PFSK-1 (cell line): Measurements from ENCODE around the gene H19.

Source experiments
- POLR2AphosphoS5 ChIP-seq: IDR thresholded peaks from 2 replicates; pipeline ENCODE4 v1.6.1; 2012; ENCODE audit warnings: low read depth, mild to moderate bottlenecking, control low read depth, low read length, moderate library complexity
- SIN3A ChIP-seq: IDR thresholded peaks from 2 replicates; pipeline ENCODE4 v1.6.1; 2012; ENCODE audit warnings: mild to moderate bottlenecking, low read length, moderate library complexity, borderline replicate concordance; ENCODE audit not compliant: insufficient read depth
- TAF1 ChIP-seq: IDR thresholded peaks from 2 replicates; pipeline ENCODE4 v1.6.1; 2012; ENCODE audit warnings: low read length, control low read depth, borderline replicate concordance; ENCODE audit not compliant: insufficient read depth
- TF ChIP-seq, protein P1 (sequence below), 2 experiments: IDR thresholded peaks; 2 replicates each; pipeline versions ENCODE4 v1.6.1 to v1.8.0; 2011 to 2012; ENCODE audit warnings: low read depth in 2 of 2, low read length in 2 of 2, control low read depth in 1 of 2, inconsistent platforms in 1 of 2, mild to moderate bottlenecking in 1 of 2, moderate library complexity in 1 of 2; ENCODE audit not compliant: insufficient read depth in 1 of 2

DNA sequence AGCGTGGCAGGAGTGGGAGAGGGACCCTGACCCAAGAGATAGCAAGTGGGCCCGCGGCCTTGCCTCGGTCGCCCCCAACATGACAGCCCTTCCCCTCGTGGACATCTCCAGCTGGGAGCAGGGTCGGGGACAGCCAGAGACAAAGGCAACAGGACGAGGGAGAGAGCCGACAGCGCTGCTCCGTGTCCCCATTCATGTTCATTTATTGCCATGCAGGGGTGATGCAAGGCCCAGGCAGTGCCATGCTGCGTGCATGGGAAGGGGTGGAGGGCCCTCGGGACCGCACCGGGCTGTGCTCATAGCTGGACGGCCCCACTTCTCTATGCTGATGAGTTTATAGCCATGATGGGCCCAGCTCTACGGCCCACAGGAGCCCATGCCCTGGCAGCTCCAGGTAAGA, 37.9 kb downstream of the H19 start:
- TF ChIP-seq, protein P1, sequence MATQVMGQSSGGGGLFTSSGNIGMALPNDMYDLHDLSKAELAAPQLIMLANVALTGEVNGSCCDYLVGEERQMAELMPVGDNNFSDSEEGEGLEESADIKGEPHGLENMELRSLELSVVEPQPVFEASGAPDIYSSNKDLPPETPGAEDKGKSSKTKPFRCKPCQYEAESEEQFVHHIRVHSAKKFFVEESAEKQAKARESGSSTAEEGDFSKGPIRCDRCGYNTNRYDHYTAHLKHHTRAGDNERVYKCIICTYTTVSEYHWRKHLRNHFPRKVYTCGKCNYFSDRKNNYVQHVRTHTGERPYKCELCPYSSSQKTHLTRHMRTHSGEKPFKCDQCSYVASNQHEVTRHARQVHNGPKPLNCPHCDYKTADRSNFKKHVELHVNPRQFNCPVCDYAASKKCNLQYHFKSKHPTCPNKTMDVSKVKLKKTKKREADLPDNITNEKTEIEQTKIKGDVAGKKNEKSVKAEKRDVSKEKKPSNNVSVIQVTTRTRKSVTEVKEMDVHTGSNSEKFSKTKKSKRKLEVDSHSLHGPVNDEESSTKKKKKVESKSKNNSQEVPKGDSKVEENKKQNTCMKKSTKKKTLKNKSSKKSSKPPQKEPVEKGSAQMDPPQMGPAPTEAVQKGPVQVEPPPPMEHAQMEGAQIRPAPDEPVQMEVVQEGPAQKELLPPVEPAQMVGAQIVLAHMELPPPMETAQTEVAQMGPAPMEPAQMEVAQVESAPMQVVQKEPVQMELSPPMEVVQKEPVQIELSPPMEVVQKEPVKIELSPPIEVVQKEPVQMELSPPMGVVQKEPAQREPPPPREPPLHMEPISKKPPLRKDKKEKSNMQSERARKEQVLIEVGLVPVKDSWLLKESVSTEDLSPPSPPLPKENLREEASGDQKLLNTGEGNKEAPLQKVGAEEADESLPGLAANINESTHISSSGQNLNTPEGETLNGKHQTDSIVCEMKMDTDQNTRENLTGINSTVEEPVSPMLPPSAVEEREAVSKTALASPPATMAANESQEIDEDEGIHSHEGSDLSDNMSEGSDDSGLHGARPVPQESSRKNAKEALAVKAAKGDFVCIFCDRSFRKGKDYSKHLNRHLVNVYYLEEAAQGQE (IDR thresholded peaks at IDR 0.05; ENCODE audit: insufficient read depth in 1 of 2, low read depth in 2 of 2, low read length in 2 of 2): no peak
- TF ChIP-seq SIN3A (no peak), POLR2AphosphoS5 (no peak), TAF1 (no peak)
